HG02763 (cell line): ENCODE results near the gene LY86.

Experiments
- ATAC-seq: cut with Tn5 transposase; IDR thresholded peaks from one replicate; pipeline ENCODE4 v1.9.1; 2021; ENCODE audit warnings: mild to moderate bottlenecking, moderate library complexity; ENCODE audit not compliant: unreplicated experiment

The LY86 gene

GRCh38 chr6:6699741-6700367 lies 111.3 kb downstream of the LY86 start:
- no peak for ATAC-seq

GRCh38 chr6:6700407-6701270 lies 112.1 kb downstream of the LY86 start:
- no peak for ATAC-seq

- ATAC-seq, result no peak
Measured at GRCh38 chr6:6701864-6702263, 113.3 kb downstream of the LY86 start.

- ATAC-seq, result no peak
Measured at GRCh38 chr6:6703699-6704098, 115.2 kb downstream of the LY86 start.
